ENCODE measurements around the gene CDH24. TPM values are rescaled to one million over a fixed set of nuclear protein-coding genes. Genes with fewer than 3 reads are reported as not detected.
A peak's percentile ranks its signal among the peaks of the same experiment; 100 is the strongest.

CDH24 gene
- total RNA-seq, 2 donors from 2014 or later = 4.9 to 9.9 TPM

DNA sequence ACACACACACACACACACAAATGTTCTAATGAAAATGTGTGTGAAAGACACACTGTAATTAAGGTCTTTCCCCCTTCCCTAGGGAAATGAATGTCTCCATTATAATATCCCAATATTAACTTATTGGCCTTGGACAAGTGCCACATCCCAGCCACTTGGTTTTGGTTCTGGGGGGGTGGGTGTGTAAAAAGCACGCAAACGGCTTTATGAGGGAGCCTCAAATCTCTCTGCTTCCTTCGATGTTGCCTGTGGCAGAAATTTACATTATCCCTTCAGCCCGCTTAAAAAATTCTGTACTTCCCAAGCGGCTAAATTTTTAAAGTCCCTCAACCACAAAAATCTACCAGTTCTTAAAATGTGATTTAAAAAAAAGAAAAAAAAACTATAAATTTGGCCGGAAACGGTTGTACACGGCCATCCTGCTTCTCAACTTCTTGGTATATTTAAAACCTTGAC lies 47.8 kb downstream of the CDH24 start:
- H3K27me3 ChIP-seq = no peaks in the 10 kb centered on the region
- H3K4me1 ChIP-seq = peaks cover 18% of the 10 kb centered on the region
- no peaks in the 10 kb centered on the region for H3K36me3 ChIP-seq (replicated peaks in 1 of 2; ENCODE audit: insufficient read depth in 1 of 2, low read depth in 2 of 2)
- 23 to 26% methylated on average over 8 of the region's 8 CpGs for WGBS, 2 donors
- intact Hi-C loops (cut with DNase I) = no loop called here
- no peak for DNase-seq
- H3K4me3 ChIP-seq = peak overlapping the region in 1 of 2 donors; percentile 0
- no peak for ATAC-seq
- no peaks in the 10 kb centered on the region for H3K9me3 ChIP-seq
- peak overlapping the region in 3 of 4 donors; percentile 77 to 83 (median 82) for H3K27ac ChIP-seq
- TF ChIP-seq, protein P1, sequence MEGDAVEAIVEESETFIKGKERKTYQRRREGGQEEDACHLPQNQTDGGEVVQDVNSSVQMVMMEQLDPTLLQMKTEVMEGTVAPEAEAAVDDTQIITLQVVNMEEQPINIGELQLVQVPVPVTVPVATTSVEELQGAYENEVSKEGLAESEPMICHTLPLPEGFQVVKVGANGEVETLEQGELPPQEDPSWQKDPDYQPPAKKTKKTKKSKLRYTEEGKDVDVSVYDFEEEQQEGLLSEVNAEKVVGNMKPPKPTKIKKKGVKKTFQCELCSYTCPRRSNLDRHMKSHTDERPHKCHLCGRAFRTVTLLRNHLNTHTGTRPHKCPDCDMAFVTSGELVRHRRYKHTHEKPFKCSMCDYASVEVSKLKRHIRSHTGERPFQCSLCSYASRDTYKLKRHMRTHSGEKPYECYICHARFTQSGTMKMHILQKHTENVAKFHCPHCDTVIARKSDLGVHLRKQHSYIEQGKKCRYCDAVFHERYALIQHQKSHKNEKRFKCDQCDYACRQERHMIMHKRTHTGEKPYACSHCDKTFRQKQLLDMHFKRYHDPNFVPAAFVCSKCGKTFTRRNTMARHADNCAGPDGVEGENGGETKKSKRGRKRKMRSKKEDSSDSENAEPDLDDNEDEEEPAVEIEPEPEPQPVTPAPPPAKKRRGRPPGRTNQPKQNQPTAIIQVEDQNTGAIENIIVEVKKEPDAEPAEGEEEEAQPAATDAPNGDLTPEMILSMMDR (IDR thresholded peaks at IDR 0.05) = no peak
- TF ChIP-seq POLR2A (IDR thresholded peaks at IDR 0.05) = no peak

DNA sequence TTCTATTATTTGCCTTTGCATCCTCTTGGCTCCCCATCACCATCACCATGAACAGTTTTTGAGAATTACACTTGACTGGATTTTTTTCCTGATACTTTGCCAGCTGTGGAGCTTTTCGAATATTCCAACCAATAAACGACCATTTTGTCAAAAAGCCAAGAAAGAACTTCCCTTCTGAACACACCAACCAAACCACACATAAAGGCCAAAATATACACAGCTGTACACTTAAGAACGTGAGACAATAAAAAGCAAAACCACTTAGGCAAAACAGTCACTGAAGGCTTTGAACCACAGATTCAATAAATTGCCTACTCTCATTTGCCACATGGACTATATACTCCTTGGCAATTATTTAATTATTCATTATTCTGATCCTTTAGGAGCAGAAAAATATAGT lies 48.5 kb downstream of the CDH24 start:
- Histone ChIP-seq H3K4me3 (no peak overlapping the region), H3K4me1 (peaks cover 18% of the 10 kb centered on the region), H3K27ac (peak overlapping the region in 1 of 4 donors; percentile 82), H3K36me3 (replicated peaks in 1 of 2; ENCODE audit: insufficient read depth in 1 of 2, low read depth in 2 of 2) (no peaks in the 10 kb centered on the region), H3K9me3 (no peaks in the 10 kb centered on the region), H3K27me3 (no peaks in the 10 kb centered on the region)
- DNase-seq (no peak), ATAC-seq (no peak)
- intact Hi-C loops (cut with DNase I) = no loop called here
- WGBS, 2 donors = 30% methylated on average over 3 of the region's 3 CpGs
- TF ChIP-seq, protein P1 (IDR thresholded peaks at IDR 0.05) = no peak
- no peak for TF ChIP-seq POLR2A (IDR thresholded peaks at IDR 0.05)

DNA sequence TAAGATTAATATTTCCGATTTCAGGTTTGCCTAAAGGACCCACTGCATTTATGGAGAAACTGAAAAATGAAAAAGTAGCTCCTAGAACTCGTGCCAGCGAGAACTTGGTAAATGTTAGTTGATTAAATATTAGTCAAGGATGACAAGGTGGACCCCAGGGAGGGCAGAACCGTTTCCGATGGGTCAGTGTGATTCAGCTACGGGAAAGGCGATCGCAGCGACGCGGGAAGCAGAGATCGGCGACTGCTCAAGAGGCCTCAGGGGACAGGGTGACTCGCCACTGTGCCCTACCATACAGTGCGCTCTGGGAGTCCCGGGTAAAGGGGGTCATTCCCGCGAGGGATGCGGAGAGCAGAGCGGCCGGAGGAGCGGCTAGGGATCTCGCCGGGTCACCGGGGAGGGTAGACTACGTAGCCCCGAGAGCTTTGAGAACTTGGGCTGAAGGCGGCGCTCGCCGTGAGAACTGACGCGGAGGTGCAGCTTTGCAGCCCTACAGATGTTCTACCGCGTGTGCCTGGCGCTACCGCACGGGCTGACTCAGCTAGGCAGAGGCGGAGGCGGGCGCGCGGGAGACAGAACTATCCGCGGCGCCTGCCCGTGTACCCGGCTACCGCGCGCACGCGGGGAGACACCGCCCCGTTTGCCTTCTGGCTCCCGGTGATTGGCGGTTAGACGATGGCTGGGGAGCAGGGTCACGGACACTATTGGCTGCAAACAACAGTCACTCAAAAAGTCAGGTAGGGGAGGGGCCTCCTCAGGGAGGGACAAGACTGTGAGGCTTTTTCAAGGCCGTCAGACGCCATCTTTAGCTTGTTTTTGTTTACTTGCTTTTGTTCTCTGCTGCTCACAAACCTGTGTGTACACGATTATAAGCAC lies 50.5 kb downstream of the CDH24 start:
- ATAC-seq = peak; percentile 97
- WGBS, 2 donors = 1% methylated on average over 34 to 59 of the region's 62 CpGs
- intact Hi-C loops (cut with DNase I) = no loop called here

DNA sequence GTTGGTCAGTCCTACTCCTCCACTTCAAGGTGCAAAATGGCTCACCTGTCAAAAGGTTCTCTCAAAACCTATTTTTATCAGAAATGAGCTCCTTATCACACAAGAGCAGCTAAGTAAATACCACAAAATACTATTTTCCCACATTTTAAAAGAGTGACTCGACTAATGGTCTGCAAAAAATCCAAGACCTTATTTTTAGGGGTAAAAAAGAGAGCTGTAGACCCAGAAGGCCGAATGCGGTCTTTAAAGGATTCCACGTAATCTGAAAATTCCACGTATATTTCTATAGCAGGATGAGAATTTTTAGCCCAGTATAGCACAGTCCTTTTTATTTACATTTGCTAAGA lies 51.2 kb downstream of the CDH24 start:
- TF ChIP-seq, protein P1 (IDR thresholded peaks at IDR 0.05) = no peak
- no peak for TF ChIP-seq POLR2A (IDR thresholded peaks at IDR 0.05)
- Histone ChIP-seq H3K9me3 (no peaks in the 10 kb centered on the region), H3K36me3 (replicated peaks in 1 of 2; ENCODE audit: insufficient read depth in 1 of 2, low read depth in 2 of 2) (no peaks in the 10 kb centered on the region), H3K27ac (peak overlapping the region; percentile 79 to 97 (median 94)), H3K27me3 (no peaks in the 10 kb centered on the region), H3K4me3 (no peak overlapping the region), H3K4me1 (peaks cover 18% of the 10 kb centered on the region)
- DNase-seq = no peak
- WGBS, 2 donors = 16 to 26% methylated on average over 5 of the region's 5 CpGs
- no peak for ATAC-seq
- intact Hi-C loops (cut with DNase I) = no loop called here

More for the DNA sequence above, 50.5 kb downstream of the CDH24 start:
- peak; percentile 96 to 98 (median 96) for DNase-seq
- no peaks in the 10 kb centered on the region for H3K36me3 ChIP-seq (replicated peaks in 1 of 2; ENCODE audit: insufficient read depth in 1 of 2, low read depth in 2 of 2)
- H3K27me3 ChIP-seq = no peaks in the 10 kb centered on the region
- peak overlapping the region; percentile 29 to 33 for H3K4me3 ChIP-seq
- peaks cover 18% of the 10 kb centered on the region for H3K4me1 ChIP-seq
- peak overlapping the region; percentile 79 to 97 (median 94) for H3K27ac ChIP-seq
- peak; percentile 72 to 94 (median 92) for TF ChIP-seq POLR2A (IDR thresholded peaks at IDR 0.05)
- TF ChIP-seq, protein P1 (IDR thresholded peaks at IDR 0.05) = peak in 4 of 7 experiments; percentile 28 to 43 (median 31)
- H3K9me3 ChIP-seq = no peaks in the 10 kb centered on the region

All from body of pancreas (tissue), 4 donors.